ENCODE measurements around the gene CDK9. TPM values are rescaled to one million over a fixed set of nuclear protein-coding genes. Genes with fewer than 3 reads are reported as not detected.

Gene CDK9
- total and polyA plus RNA-seq, 7 donors = 26.5 to 46.1 (median 39.3) TPM

DNA sequence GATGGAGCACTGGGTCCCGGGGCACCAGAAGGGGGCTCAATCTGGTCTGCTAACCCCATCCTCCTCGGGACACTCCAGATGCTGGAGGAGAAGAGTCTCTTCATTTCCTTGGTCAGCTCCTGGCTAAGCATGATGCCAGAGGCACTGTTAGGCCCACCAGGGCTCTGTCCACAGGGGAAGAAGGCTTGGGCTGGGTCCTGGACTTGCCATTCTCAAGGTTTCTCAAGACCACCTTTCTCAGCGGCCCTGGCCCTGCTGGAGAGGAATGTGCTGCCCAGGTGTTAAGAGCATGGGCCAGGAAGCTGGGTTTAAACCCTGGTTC lies 15.3 kb upstream of the CDK9 start:
- peaks cover 6% of the 10 kb centered on the region for H3K4me1 ChIP-seq
- no peaks in the 10 kb centered on the region for H3K9me3 ChIP-seq
- intact Hi-C loops (cut with DNase I) = no loop called here
- H3K27me3 ChIP-seq (ENCODE audit: insufficient read depth in 3 of 3, low read length in 2 of 3) = no peaks in the 10 kb centered on the region
- TF ChIP-seq, protein P1, sequence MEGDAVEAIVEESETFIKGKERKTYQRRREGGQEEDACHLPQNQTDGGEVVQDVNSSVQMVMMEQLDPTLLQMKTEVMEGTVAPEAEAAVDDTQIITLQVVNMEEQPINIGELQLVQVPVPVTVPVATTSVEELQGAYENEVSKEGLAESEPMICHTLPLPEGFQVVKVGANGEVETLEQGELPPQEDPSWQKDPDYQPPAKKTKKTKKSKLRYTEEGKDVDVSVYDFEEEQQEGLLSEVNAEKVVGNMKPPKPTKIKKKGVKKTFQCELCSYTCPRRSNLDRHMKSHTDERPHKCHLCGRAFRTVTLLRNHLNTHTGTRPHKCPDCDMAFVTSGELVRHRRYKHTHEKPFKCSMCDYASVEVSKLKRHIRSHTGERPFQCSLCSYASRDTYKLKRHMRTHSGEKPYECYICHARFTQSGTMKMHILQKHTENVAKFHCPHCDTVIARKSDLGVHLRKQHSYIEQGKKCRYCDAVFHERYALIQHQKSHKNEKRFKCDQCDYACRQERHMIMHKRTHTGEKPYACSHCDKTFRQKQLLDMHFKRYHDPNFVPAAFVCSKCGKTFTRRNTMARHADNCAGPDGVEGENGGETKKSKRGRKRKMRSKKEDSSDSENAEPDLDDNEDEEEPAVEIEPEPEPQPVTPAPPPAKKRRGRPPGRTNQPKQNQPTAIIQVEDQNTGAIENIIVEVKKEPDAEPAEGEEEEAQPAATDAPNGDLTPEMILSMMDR (IDR thresholded peaks at IDR 0.05) = no peak
- WGBS, 3 donors = 39 to 41% (median 41%) methylated on average over 3 of the region's 3 CpGs
- H3K27ac ChIP-seq = peak overlapping the region; percentile 55
- peak overlapping the region; percentile 73 for H3K4me3 ChIP-seq
- DNase-seq (no peak), ATAC-seq (no peak)
- H3K36me3 ChIP-seq (ENCODE audit: insufficient read depth in 1 of 2, low read depth in 1 of 2) = no peaks in the 10 kb centered on the region

DNA sequence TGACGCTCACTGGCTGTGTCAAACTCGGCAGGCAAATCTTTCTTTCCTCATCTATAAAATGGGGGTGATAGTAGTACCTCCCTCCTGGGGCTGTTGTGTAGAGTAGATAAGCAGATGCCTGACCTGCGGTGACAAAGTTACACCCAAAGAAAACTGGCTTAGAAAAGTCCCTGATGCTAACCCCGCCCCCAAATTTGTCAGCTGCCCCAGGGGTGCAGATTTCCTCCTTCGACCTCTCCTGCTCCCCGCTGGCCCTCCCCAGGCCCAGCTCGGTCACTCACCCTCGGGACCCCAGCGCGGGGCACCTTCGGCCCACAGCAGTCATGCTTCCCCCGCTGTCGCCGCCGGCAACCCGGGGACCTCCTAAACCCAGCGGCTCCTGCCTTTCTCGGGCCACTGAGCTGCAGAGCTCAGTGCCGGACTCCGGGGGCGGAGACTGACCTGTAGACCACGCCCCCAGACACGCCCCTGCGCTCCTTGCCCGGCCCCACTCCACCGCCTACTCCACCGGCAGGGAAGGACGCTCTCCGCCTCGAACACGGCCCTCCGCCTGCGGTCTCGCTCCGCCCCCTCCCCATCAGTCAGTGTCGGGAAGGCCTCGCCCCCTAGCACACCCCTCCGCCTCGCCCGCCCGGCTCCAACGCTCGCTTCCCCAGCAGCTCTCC lies 14.8 kb upstream of the CDK9 start:
- Histone ChIP-seq H3K27me3 (ENCODE audit: insufficient read depth in 3 of 3, low read length in 2 of 3) (no peaks in the 10 kb centered on the region), H3K27ac (peak overlapping the region; percentile 55), H3K4me1 (peaks cover 6% of the 10 kb centered on the region), H3K4me3 (peak overlapping the region; percentile 73), H3K9me3 (no peaks in the 10 kb centered on the region), H3K36me3 (ENCODE audit: insufficient read depth in 1 of 2, low read depth in 1 of 2) (no peaks in the 10 kb centered on the region)
- intact Hi-C loops (cut with DNase I) = no loop called here
- peak; percentile 97 to 98 (median 98) for ATAC-seq
- peak; percentile 98 to 99 for DNase-seq
- TF ChIP-seq, protein P1 (IDR thresholded peaks at IDR 0.05) = no peak
- 1 to 4% (median 2%) methylated on average over 38 to 43 of the region's 43 CpGs for WGBS, 3 donors

DNA sequence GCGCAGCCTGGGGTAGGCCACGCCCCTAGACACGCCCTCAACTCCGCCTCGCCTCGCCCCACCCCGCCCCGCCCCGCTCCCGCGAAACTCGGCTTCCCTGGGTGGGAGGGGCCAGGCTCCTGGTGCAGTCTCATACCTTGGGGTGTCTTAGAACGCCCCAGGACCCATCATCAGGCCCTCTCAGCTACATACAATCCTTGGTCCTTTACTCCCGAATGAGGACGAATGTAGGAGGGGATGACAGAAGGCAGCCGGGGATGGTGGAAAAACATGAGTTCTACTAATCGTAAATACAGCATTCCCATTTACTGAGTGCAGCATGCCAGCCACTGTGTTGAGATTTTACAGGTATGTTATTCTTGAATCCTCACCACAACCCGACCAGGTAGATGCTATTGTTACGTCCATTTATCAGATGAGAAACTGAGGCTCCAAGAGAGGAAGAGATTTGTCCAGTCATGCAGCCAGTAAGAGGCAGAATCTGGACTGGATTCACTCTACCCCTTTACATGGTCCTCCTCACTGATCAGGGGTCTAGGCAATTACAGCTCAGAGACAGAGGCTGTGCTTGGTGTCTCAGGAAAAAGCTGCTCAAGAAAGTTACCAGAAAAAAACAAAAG lies 14.2 kb upstream of the CDK9 start:
- Histone ChIP-seq H3K27me3 (ENCODE audit: insufficient read depth in 3 of 3, low read length in 2 of 3) (no peaks in the 10 kb centered on the region), H3K4me3 (peak overlapping the region; percentile 73), H3K9me3 (no peaks in the 10 kb centered on the region), H3K27ac (peak overlapping the region; percentile 55), H3K36me3 (ENCODE audit: insufficient read depth in 1 of 2, low read depth in 1 of 2) (no peaks in the 10 kb centered on the region), H3K4me1 (peaks cover 6% of the 10 kb centered on the region)
- TF ChIP-seq, protein P1 (IDR thresholded peaks at IDR 0.05) = no peak
- 5 to 8% (median 6%) methylated on average over 12 to 19 of the region's 19 CpGs for WGBS, 3 donors
- DNase-seq (no peak), ATAC-seq (no peak)
- intact Hi-C loops (cut with DNase I) = no loop called here

DNA sequence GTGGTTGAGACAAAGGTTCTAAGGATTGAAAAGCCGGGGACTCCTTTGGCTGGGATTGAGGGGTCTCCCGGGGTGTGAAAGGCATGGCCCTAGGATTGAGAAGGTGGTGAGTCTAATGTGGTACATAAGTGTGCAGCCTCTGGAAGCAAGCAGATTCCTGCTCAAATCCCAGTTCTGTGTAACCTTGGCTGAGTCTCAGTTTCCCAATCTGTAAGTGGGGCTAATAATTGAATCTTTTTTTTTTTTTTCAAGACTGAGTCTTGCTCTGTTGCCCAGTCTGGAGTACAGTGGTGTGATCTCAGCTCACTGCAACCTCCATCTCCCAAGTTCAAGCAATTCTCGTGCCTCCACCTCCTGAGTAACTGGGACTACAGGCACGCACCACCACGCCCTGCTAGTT lies 13.2 kb upstream of the CDK9 start:
- H3K27ac ChIP-seq = no peak overlapping the region
- TF ChIP-seq, protein P1 (IDR thresholded peaks at IDR 0.05) = no peak
- no peaks in the 10 kb centered on the region for H3K36me3 ChIP-seq (ENCODE audit: insufficient read depth in 1 of 2, low read depth in 1 of 2)
- H3K27me3 ChIP-seq (ENCODE audit: insufficient read depth in 3 of 3, low read length in 2 of 3) = no peaks in the 10 kb centered on the region
- DNase-seq (no peak), ATAC-seq (no peak)
- H3K4me1 ChIP-seq = peaks cover 6% of the 10 kb centered on the region
- H3K4me3 ChIP-seq = no peak overlapping the region
- 93 to 95% (median 94%) methylated on average over 5 of the region's 5 CpGs for WGBS, 3 donors
- intact Hi-C loops (cut with DNase I) = no loop called here
- no peaks in the 10 kb centered on the region for H3K9me3 ChIP-seq

All from psoas muscle (tissue), 8 donors.